Measurements from ENCODE around the gene SCGB3A1. TPM values are rescaled to one million over a fixed set of nuclear protein-coding genes. Genes with fewer than 3 reads are reported as not detected.

SCGB3A1 gene
- total and polyA plus RNA-seq, 2 of the 4 experiments (the other 2 are of a cell fraction), result not detected

DNA sequence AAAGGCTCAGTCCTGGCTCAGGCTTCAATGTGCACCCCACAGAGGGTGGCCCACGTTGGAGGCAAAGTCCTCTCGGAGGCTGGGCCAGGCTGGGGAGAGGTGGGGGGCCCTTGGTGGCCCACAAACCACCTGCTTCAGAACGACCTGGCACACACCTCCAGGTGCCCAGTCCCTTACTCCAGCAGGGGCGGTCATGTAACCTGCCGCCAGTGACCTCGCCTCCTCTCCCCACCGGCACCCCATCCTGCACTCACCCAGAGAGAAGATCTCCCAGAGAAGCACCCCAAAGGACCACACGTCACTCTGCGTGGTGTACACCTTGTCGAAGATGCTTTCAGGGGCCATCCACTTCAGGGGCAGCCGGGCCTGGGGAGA lies 22.5 kb upstream of the SCGB3A1 start:
- Histone ChIP-seq H2BK5ac (ENCODE audit: low read depth, low read length, poor library complexity, severe bottlenecking) (no peak overlapping the region), H2BK15ac (ENCODE audit: low read depth, low read length) (no peak overlapping the region), H3K56ac (ENCODE audit: extremely low read depth, insufficient read depth, low read length) (no peak overlapping the region), H3K18ac (ENCODE audit: low read depth, low read length) (no peak overlapping the region), H2AK9ac (replicated peaks; ENCODE audit: low read depth, low read length, poor library complexity) (no peak overlapping the region), H2BK120ac (ENCODE audit: low read depth, low read length) (no peak overlapping the region), H3K4me3 (ENCODE audit: insufficient read depth, low read depth, low read length) (no peak overlapping the region), H3K4me2 (ENCODE audit: low read depth, low read length) (no peak overlapping the region), H4K20me1 (ENCODE audit: insufficient read depth, low read length) (no peaks in the 10 kb centered on the region), H3K23ac (ENCODE audit: low read depth, low read length) (no peak overlapping the region), H3K9me1 (ENCODE audit: insufficient read depth, low read length) (no peaks in the 10 kb centered on the region), H3K4ac (ENCODE audit: low read depth, low read length) (no peak overlapping the region), H4K8ac (ENCODE audit: low read depth in 2 of 2, low read length in 2 of 2) (no peak overlapping the region), H3K27me3 (ENCODE audit: control insufficient read depth, insufficient read depth, low read length) (peaks cover 10% of the 10 kb centered on the region; the same call in 1 of the 2 replicates), H3K27ac (ENCODE audit: insufficient read depth, low read length) (no peak overlapping the region), H2AK5ac (ENCODE audit: low read depth, low read length) (no peak overlapping the region), H3K4me1 (ENCODE audit: control insufficient read depth, insufficient read depth, low read length) (no peaks in the 10 kb centered on the region), H3K9me3 (ENCODE audit: control insufficient read depth, insufficient read depth, low read length) (no peaks in the 10 kb centered on the region), H4K91ac (ENCODE audit: insufficient read depth, low read depth, low read length) (no peak overlapping the region), H3K9ac (ENCODE audit: low read depth, low read length) (no peak overlapping the region), H3K14ac (replicated peaks; ENCODE audit: low read depth, low read length) (no peak overlapping the region), H2BK20ac (ENCODE audit: low read depth, low read length) (no peak overlapping the region), H2AFZ (replicated peaks; ENCODE audit: low read length, poor library complexity) (no peak overlapping the region), H3K36me3 (ENCODE audit: control insufficient read depth, insufficient read depth, low read length) (no peaks in the 10 kb centered on the region), H4K5ac (ENCODE audit: low read depth, low read length) (no peak overlapping the region), H3K79me1 (ENCODE audit: low read depth in 1 of 2, low read length in 2 of 2) (no peaks in the 10 kb centered on the region)
- ATAC-seq (ENCODE audit: low read depth) (no peak), DNase-seq (no peak)
- CTCF ChIA-PET, result no interaction called here
- 83% methylated on average over 1 of the region's 11 CpGs; no CpG with 5 or more reads in 1 of the 2 experiments for WGBS, 2 experiments (ENCODE audit: extremely low coverage in 2 of 2, insufficient read length in 1 of 2)
- in situ Hi-C loops (cut with MboI; ENCODE audit: low sequenced_read_pairs), result no loop called here
- intact Hi-C loops (cut with micrococcal nuclease), result no loop called here
- TF ChIP-seq FOS (IDR thresholded peaks at IDR 0.05; ENCODE audit: low read depth, low read length) (no peak), CEBPB (IDR thresholded peaks at IDR 0.05; ENCODE audit: low read depth, low read length) (no peak), CHD1 (IDR thresholded peaks at IDR 0.05; ENCODE audit: low read depth, low read length) (no peak), BHLHE40 (IDR thresholded peaks at IDR 0.05; ENCODE audit: low read depth, low read length) (no peak), ELK1 (IDR thresholded peaks at IDR 0.05; ENCODE audit: borderline replicate concordance, low read depth, low read length) (no peak), RCOR1 (IDR thresholded peaks at IDR 0.05; ENCODE audit: insufficient replicate concordance, low read length) (no peak), MAFK (IDR thresholded peaks at IDR 0.05; ENCODE audit: low read depth, low read length) (no peak), POLR2A (IDR thresholded peaks at IDR 0.05; ENCODE audit: low read depth, low read length) (no peak)
- TF ChIP-seq, protein P1, sequence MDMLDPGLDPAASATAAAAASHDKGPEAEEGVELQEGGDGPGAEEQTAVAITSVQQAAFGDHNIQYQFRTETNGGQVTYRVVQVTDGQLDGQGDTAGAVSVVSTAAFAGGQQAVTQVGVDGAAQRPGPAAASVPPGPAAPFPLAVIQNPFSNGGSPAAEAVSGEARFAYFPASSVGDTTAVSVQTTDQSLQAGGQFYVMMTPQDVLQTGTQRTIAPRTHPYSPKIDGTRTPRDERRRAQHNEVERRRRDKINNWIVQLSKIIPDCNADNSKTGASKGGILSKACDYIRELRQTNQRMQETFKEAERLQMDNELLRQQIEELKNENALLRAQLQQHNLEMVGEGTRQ (IDR thresholded peaks at IDR 0.05; ENCODE audit: low read depth, low read length), result no peak
- TF ChIP-seq, protein P2, sequence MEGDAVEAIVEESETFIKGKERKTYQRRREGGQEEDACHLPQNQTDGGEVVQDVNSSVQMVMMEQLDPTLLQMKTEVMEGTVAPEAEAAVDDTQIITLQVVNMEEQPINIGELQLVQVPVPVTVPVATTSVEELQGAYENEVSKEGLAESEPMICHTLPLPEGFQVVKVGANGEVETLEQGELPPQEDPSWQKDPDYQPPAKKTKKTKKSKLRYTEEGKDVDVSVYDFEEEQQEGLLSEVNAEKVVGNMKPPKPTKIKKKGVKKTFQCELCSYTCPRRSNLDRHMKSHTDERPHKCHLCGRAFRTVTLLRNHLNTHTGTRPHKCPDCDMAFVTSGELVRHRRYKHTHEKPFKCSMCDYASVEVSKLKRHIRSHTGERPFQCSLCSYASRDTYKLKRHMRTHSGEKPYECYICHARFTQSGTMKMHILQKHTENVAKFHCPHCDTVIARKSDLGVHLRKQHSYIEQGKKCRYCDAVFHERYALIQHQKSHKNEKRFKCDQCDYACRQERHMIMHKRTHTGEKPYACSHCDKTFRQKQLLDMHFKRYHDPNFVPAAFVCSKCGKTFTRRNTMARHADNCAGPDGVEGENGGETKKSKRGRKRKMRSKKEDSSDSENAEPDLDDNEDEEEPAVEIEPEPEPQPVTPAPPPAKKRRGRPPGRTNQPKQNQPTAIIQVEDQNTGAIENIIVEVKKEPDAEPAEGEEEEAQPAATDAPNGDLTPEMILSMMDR (conservative IDR thresholded peaks at IDR 0.05; ENCODE audit: low read depth, low read length), result no peak
- POLR2A ChIA-PET (ENCODE audit: unreplicated experiment), result no interaction called here
- dilution Hi-C loops (cut with HindIII; ENCODE audit: low sequenced_read_pairs, unreplicated experiment), result no loop called here
- no TSS peak for BruUV-seq (replicated peaks)
